C4-2B (cell line): ENCODE data around the gene MALRD1.
"Not testable (repeated sequence)": the region's sequence is repeated elsewhere in the genome, so short reads cannot be mapped to it uniquely, and the experiment has no call there.

ENCODE experiments used
- H3K27ac ChIP-seq: fragments of 450-650 bp; 2 replicates; pipeline ENCODE4 v1.5.1; 2017
- ZFX ChIP-seq: fragments of 450-650 bp; IDR thresholded peaks from 2 replicates; pipeline ENCODE4 v1.6.1; 2017
- TF ChIP-seq, protein P1 (sequence below): fragments of 450-650 bp; conservative IDR thresholded peaks from 2 replicates; pipeline ENCODE4 v1.5.1; 2017; ENCODE audit warnings: mild to moderate bottlenecking

Gene MALRD1

DNA sequence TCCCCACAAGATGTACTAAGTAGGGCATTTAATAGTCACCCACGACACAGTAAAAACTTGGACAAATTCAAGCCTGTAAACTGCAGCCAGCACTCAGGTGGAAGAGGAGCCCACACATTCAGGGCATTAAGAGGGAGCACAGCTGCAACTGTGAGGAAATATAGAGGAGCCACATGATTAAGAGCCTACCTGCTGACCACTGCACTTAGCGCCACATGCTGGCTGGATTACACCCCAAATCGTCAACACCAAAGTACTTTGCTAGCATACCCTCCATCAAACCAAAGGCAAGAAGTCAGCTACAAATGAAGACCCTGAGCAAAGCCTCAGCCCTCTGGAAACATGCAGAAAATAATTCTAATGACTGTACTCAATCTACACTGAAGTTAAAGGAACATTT is 445.3 kb downstream of the MALRD1 start:
- no peak for TF ChIP-seq ZFX
- TF ChIP-seq, protein P1, sequence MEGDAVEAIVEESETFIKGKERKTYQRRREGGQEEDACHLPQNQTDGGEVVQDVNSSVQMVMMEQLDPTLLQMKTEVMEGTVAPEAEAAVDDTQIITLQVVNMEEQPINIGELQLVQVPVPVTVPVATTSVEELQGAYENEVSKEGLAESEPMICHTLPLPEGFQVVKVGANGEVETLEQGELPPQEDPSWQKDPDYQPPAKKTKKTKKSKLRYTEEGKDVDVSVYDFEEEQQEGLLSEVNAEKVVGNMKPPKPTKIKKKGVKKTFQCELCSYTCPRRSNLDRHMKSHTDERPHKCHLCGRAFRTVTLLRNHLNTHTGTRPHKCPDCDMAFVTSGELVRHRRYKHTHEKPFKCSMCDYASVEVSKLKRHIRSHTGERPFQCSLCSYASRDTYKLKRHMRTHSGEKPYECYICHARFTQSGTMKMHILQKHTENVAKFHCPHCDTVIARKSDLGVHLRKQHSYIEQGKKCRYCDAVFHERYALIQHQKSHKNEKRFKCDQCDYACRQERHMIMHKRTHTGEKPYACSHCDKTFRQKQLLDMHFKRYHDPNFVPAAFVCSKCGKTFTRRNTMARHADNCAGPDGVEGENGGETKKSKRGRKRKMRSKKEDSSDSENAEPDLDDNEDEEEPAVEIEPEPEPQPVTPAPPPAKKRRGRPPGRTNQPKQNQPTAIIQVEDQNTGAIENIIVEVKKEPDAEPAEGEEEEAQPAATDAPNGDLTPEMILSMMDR, result no peak
- no peak overlapping the region for H3K27ac ChIP-seq

DNA sequence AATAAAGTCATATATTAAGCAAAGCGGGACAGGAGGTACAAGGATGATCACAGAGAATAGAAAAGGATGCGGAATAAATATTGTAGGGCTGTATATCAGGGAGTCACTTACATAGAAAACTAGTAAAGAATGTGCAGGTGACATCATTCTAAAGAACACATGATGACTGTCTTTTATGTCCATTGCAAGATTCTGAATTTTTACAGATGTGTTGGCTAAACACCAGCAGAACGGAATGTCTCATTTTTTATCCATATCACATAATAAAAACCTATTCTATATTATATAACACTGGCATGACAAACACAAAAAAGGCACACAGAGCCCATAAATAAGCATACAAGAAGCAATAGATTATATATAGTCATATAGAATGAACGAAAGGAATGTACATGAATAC is 448.4 kb downstream of the MALRD1 start:
- no peak overlapping the region for H3K27ac ChIP-seq
- TF ChIP-seq, protein P1, result no peak
- TF ChIP-seq ZFX, result no peak

- peak overlapping the region; percentile 27; the same call in 1 of the 2 replicates for H3K27ac ChIP-seq
- no peak for TF ChIP-seq ZFX
- TF ChIP-seq, protein P1, result no peak
These were observed 450.0 kb downstream of the MALRD1 start for GRCh38 chr10:19498393-19499290.

DNA sequence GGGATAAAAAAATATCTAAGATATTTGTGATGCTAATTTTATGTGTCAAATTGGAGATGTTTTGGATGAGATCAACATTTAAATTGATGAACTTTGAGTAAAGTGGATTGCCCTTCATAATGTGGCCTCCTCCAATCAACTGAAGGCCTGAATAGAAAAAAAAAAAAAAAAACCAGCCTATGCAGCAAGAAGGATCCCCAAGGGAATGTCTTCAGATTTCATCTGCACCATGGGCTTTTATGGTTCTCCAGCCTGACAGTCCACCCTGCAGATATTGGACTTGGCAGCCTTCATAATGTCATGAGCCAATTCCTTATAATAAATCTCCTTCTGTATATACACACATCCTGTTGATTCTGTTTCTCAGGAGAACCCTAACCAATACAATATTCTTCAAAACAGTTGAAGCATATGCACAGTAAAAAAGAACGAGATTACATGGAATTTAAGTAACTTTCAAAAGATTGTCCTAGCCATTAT is 450.7 kb downstream of the MALRD1 start:
- TF ChIP-seq ZFX, result no peak
- TF ChIP-seq, protein P1, result no peak

GRCh38 chr10:19500959-19501358 is 452.4 kb downstream of the MALRD1 start:
- TF ChIP-seq ZFX, result no peak
- TF ChIP-seq, protein P1, result no peak

More for the DNA sequence above, 450.7 kb downstream of the MALRD1 start:
- no peak overlapping the region for H3K27ac ChIP-seq

GRCh38 chr10:19505320-19506312 is 457.0 kb downstream of the MALRD1 start:
- no peak for TF ChIP-seq ZFX
- TF ChIP-seq, protein P1, result no peak
- no peak overlapping the region for H3K27ac ChIP-seq

More at GRCh38 chr10:19500959-19501358, 452.4 kb downstream of the MALRD1 start:
- H3K27ac ChIP-seq, result no peak overlapping the region; the same call in 1 of the 2 replicates

GRCh38 chr10:19510005-19510732 is 461.6 kb downstream of the MALRD1 start:
- not testable (repeated sequence) for H3K27ac ChIP-seq
